ENCODE data around the gene SORBS1. TPM values are rescaled to one million over a fixed set of nuclear protein-coding genes. Genes with fewer than 3 reads are reported as not detected.

SORBS1 gene
- polyA plus RNA-seq, 1 donor from 2014 or later, result 39.5 TPM

DNA sequence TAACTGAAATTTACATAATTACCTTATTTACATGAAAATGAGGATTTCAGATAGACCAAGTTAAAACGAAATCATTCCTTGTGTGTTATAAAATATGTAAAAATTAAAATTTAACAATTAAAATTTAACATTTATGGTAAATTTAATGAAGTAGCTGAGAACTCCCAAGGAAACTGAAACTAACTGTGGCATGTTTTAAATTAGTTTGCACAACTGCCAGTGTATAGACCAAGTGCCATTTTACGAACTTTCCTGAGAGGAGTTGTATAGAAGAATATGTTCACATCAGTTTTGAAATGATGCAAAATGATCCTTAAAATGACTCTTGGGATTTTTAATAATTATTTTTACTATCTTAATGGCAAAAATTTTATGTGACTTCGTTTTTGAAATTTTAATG, 293.9 kb downstream of the SORBS1 start:
- no peaks in the 10 kb centered on the region for H3F3A ChIP-seq (ENCODE audit: insufficient read depth, low read length, poor library complexity, severe bottlenecking)
- no peak overlapping the region for H2AFZ ChIP-seq (ENCODE audit: low read depth, low read length)
- H4K20me1 ChIP-seq (ENCODE audit: insufficient read depth), result no peaks in the 10 kb centered on the region
- TF ChIP-seq EZH2 (IDR thresholded peaks at IDR 0.05; ENCODE audit: borderline replicate concordance, insufficient read depth, low read length, poor library complexity, severe bottlenecking), result no peak
- no peak for TF ChIP-seq POLR2AphosphoS5 (IDR thresholded peaks at IDR 0.05)
- no peak for TF ChIP-seq MXI1 (conservative IDR thresholded peaks at IDR 0.05; ENCODE audit: poor library complexity, severe bottlenecking)
- TF ChIP-seq, protein P1, sequence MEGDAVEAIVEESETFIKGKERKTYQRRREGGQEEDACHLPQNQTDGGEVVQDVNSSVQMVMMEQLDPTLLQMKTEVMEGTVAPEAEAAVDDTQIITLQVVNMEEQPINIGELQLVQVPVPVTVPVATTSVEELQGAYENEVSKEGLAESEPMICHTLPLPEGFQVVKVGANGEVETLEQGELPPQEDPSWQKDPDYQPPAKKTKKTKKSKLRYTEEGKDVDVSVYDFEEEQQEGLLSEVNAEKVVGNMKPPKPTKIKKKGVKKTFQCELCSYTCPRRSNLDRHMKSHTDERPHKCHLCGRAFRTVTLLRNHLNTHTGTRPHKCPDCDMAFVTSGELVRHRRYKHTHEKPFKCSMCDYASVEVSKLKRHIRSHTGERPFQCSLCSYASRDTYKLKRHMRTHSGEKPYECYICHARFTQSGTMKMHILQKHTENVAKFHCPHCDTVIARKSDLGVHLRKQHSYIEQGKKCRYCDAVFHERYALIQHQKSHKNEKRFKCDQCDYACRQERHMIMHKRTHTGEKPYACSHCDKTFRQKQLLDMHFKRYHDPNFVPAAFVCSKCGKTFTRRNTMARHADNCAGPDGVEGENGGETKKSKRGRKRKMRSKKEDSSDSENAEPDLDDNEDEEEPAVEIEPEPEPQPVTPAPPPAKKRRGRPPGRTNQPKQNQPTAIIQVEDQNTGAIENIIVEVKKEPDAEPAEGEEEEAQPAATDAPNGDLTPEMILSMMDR (IDR thresholded peaks at IDR 0.05; ENCODE audit: poor library complexity, severe bottlenecking), result no peak
- no peak for TF ChIP-seq EP300 (conservative IDR thresholded peaks at IDR 0.05; ENCODE audit: poor library complexity, severe bottlenecking)
- TF ChIP-seq TAF1 (IDR thresholded peaks at IDR 0.05; ENCODE audit: low read depth), result no peak
- TF ChIP-seq, protein P2, sequence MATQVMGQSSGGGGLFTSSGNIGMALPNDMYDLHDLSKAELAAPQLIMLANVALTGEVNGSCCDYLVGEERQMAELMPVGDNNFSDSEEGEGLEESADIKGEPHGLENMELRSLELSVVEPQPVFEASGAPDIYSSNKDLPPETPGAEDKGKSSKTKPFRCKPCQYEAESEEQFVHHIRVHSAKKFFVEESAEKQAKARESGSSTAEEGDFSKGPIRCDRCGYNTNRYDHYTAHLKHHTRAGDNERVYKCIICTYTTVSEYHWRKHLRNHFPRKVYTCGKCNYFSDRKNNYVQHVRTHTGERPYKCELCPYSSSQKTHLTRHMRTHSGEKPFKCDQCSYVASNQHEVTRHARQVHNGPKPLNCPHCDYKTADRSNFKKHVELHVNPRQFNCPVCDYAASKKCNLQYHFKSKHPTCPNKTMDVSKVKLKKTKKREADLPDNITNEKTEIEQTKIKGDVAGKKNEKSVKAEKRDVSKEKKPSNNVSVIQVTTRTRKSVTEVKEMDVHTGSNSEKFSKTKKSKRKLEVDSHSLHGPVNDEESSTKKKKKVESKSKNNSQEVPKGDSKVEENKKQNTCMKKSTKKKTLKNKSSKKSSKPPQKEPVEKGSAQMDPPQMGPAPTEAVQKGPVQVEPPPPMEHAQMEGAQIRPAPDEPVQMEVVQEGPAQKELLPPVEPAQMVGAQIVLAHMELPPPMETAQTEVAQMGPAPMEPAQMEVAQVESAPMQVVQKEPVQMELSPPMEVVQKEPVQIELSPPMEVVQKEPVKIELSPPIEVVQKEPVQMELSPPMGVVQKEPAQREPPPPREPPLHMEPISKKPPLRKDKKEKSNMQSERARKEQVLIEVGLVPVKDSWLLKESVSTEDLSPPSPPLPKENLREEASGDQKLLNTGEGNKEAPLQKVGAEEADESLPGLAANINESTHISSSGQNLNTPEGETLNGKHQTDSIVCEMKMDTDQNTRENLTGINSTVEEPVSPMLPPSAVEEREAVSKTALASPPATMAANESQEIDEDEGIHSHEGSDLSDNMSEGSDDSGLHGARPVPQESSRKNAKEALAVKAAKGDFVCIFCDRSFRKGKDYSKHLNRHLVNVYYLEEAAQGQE (IDR thresholded peaks at IDR 0.05; ENCODE audit: borderline replicate concordance), result no peak
- no peak for TF ChIP-seq SMC3 (conservative IDR thresholded peaks at IDR 0.05; ENCODE audit: poor library complexity)
- TF ChIP-seq RAD21 (conservative IDR thresholded peaks at IDR 0.05), result no peak
- no peak overlapping the region for H3K27ac ChIP-seq (ENCODE audit: low read length)
- H3K79me2 ChIP-seq (replicated peaks; ENCODE audit: insufficient read depth, low read length), result no peaks in the 10 kb centered on the region
- no peak overlapping the region for H3K4me3 ChIP-seq (ENCODE audit: low read length)
- no peaks in the 10 kb centered on the region for H3K36me3 ChIP-seq (ENCODE audit: insufficient read depth, low read length)
- H3K9ac ChIP-seq (ENCODE audit: low read length), result no peak overlapping the region
- H3K4me2 ChIP-seq (ENCODE audit: low read length), result no peak overlapping the region
- H3K9me2 ChIP-seq (ENCODE audit: insufficient read depth, low read length), result no peaks in the 10 kb centered on the region
- no peaks in the 10 kb centered on the region for H3K27me3 ChIP-seq (ENCODE audit: insufficient read depth, low read depth, low read length)
- H3K9me3 ChIP-seq (ENCODE audit: low read length), result no peaks in the 10 kb centered on the region

DNA sequence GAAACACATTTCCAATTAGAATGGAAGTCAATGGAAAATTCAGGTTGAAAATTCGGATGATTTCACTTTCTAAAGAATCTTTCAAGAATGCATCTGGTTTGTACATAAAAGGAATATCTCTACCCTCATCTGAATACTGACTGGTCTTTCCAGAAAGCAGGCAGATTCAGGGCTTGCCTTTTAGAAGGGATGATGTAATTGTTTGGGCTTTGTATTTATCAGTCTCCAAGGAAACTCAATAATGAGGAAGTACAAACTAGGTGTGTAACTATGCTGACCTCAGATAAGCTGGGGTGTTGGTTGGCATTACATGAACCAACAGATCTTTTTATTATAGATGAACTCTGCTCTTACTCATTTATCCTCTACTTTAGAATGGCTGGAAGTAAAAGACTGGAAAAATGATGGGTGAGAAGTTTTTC, 294.5 kb downstream of the SORBS1 start:
- no peaks in the 10 kb centered on the region for H3K9me2 ChIP-seq (ENCODE audit: insufficient read depth, low read length)
- no peak overlapping the region for H3K9ac ChIP-seq (ENCODE audit: low read length)
- H3K4me2 ChIP-seq (ENCODE audit: low read length), result no peak overlapping the region
- no peak for TF ChIP-seq POLR2AphosphoS5 (IDR thresholded peaks at IDR 0.05)
- no peak for TF ChIP-seq RAD21 (conservative IDR thresholded peaks at IDR 0.05)
- TF ChIP-seq EZH2 (IDR thresholded peaks at IDR 0.05; ENCODE audit: borderline replicate concordance, insufficient read depth, low read length, poor library complexity, severe bottlenecking), result no peak
- TF ChIP-seq, protein P1 (IDR thresholded peaks at IDR 0.05; ENCODE audit: poor library complexity, severe bottlenecking), result no peak
- TF ChIP-seq SMC3 (conservative IDR thresholded peaks at IDR 0.05; ENCODE audit: poor library complexity), result no peak
- TF ChIP-seq EP300 (conservative IDR thresholded peaks at IDR 0.05; ENCODE audit: poor library complexity, severe bottlenecking), result no peak
- TF ChIP-seq, protein P2 (IDR thresholded peaks at IDR 0.05; ENCODE audit: borderline replicate concordance), result no peak
- TF ChIP-seq TAF1 (IDR thresholded peaks at IDR 0.05; ENCODE audit: low read depth), result no peak
- TF ChIP-seq MXI1 (conservative IDR thresholded peaks at IDR 0.05; ENCODE audit: poor library complexity, severe bottlenecking), result no peak
- no peak overlapping the region for H3K4me3 ChIP-seq (ENCODE audit: low read length)
- no peaks in the 10 kb centered on the region for H3K79me2 ChIP-seq (replicated peaks; ENCODE audit: insufficient read depth, low read length)
- H3K27ac ChIP-seq (ENCODE audit: low read length), result no peak overlapping the region
- no peaks in the 10 kb centered on the region for H4K20me1 ChIP-seq (ENCODE audit: insufficient read depth)
- H3K9me3 ChIP-seq (ENCODE audit: low read length), result no peaks in the 10 kb centered on the region
- no peak overlapping the region for H2AFZ ChIP-seq (ENCODE audit: low read depth, low read length)
- no peaks in the 10 kb centered on the region for H3F3A ChIP-seq (ENCODE audit: insufficient read depth, low read length, poor library complexity, severe bottlenecking)
- H3K27me3 ChIP-seq (ENCODE audit: insufficient read depth, low read depth, low read length), result no peaks in the 10 kb centered on the region
- no peaks in the 10 kb centered on the region for H3K36me3 ChIP-seq (ENCODE audit: insufficient read depth, low read length)

Measured in neural cell (in vitro differentiated cells).